CD8-positive, alpha-beta memory T cell (primary cell): ENCODE data around the gene RTN4R. TPM values are rescaled to one million over a fixed set of nuclear protein-coding genes. Genes with fewer than 3 reads are reported as not detected.
A peak's percentile ranks its signal among the peaks of the same experiment; 100 is the strongest.

Source experiments
- CTCF ChIA-PET: fragments of 350-600 bp; sonication (Branson Sonifier 250); formaldehyde crosslinking; loops from one replicate; lab custom pipeline; 2021; ENCODE audit warnings: antibody characterized with exemption; lab: Charles Lee
- POLR2A ChIA-PET: fragments of 350-600 bp; sonication (Branson Sonifier 250); formaldehyde crosslinking; loops from one replicate; lab custom pipeline; 2021; ENCODE audit warnings: antibody characterized with exemption; lab: Charles Lee
- DNase-seq, 5 donors: peaks; one replicate each; pipeline versions ENCODE4 v3.0.0 to v3.0.0-alpha.2; 2020 to 2022; ENCODE audit warnings: mixed read lengths in 1 of 5
- H3K27ac ChIP-seq: one replicate; pipeline ENCODE4 v1.7.0; 2013; ENCODE audit warnings: low read depth, mild to moderate bottlenecking, low read length, moderate library complexity
- H3K27me3 ChIP-seq: 2 replicates; pipeline ENCODE4 v1.7.0; 2013; ENCODE audit warnings: low read length, mild to moderate bottlenecking; ENCODE audit not compliant: insufficient read depth, poor library complexity, severe bottlenecking
- H3K36me3 ChIP-seq: 2 replicates; pipeline ENCODE4 v1.7.0; 2013; ENCODE audit warnings: mild to moderate bottlenecking, low read length, moderate library complexity; ENCODE audit not compliant: insufficient read depth
- H3K4me1 ChIP-seq: 2 replicates; pipeline ENCODE4 v1.7.0; 2013; ENCODE audit warnings: mild to moderate bottlenecking, low read length, moderate library complexity; ENCODE audit not compliant: insufficient read depth
- H3K4me3 ChIP-seq: 2 replicates; pipeline ENCODE4 v1.7.0; 2013; ENCODE audit warnings: mild to moderate bottlenecking, low read length
- H3K9me3 ChIP-seq: 2 replicates; pipeline ENCODE4 v1.7.0; 2013; ENCODE audit warnings: mild to moderate bottlenecking, low read length
- H3K27ac Mint-ChIP-seq, 8 donors: one replicate each; pipeline ENCODE4 v1.8.0; 2020 to 2021; ENCODE audit warnings: mixed read lengths in 8 of 8, mild to moderate bottlenecking in 6 of 8, inconsistent platforms in 3 of 8, moderate library complexity in 3 of 8
- H3K27me3 Mint-ChIP-seq, 2 donors: one replicate each; pipeline ENCODE4 v1.8.0; 2020 to 2021; ENCODE audit warnings: mixed read lengths in 2 of 2, mild to moderate bottlenecking in 1 of 2, moderate library complexity in 1 of 2
- H3K36me3 Mint-ChIP-seq, 3 donors: one replicate each; pipeline ENCODE4 v1.8.0; 2020 to 2021; ENCODE audit warnings: mixed read lengths in 3 of 3, inconsistent platforms in 1 of 3, mild to moderate bottlenecking in 1 of 3
- H3K4me1 Mint-ChIP-seq, 3 donors: one replicate each; pipeline ENCODE4 v1.8.0; 2020 to 2021; ENCODE audit warnings: mixed read lengths in 3 of 3, inconsistent platforms in 1 of 3, mild to moderate bottlenecking in 1 of 3
- H3K4me3 Mint-ChIP-seq, 7 donors: one replicate each; pipeline ENCODE4 v1.8.0; 2020 to 2021; ENCODE audit warnings: mixed read lengths in 7 of 7, mild to moderate bottlenecking in 6 of 7, moderate library complexity in 4 of 7, inconsistent platforms in 2 of 7
- H3K9me3 Mint-ChIP-seq, 5 donors: one replicate each; pipeline ENCODE4 v1.8.0; 2020 to 2022; ENCODE audit warnings: mixed read lengths in 5 of 5, mild to moderate bottlenecking in 3 of 5, moderate library complexity in 2 of 5, inconsistent platforms in 1 of 5
- polyA plus RNA-seq: library from polyadenylated mRNA; unstranded; fragments of 300-500 nt; fragmentation: Illumina TruSeq; gene quantifications from one replicate; pipeline ENCODE4 v1.2.3, GENCODE V29; 2021
- total RNA-seq, 2 experiments: library from RNA; stranded (reverse); gene quantifications; one replicate each; pipeline ENCODE4 v1.2.3, GENCODE V29; 2021

Gene RTN4R
- total and polyA plus RNA-seq, 3 experiments from 2014 or later, result 1.8 to 6.0 (median 2.7) TPM

GRCh38 chr22:20238901-20239675 lies 29.0 kb downstream of the RTN4R start:
- Mint-ChIP-seq H3K36me3 (no peaks in the 10 kb centered on the region), H3K27ac (peak overlapping the region; percentile 78 to 90 (median 84)), H3K9me3 (no peaks in the 10 kb centered on the region), H3K27me3 (no peaks in the 10 kb centered on the region), H3K4me3 (peak overlapping the region in 6 of 7 donors; percentile 29 to 70 (median 54)), H3K4me1 (peaks cover 18 to 70% (median 28%) of the 10 kb centered on the region in 3 donors)
- ChIA-PET CTCF (interaction anchor here (0.9 to 1.9 kb wide), 12 partner anchors 7 to 217 kb away, joined by 3 to 10 read pairs (median 4); no protein-coding TSS in a partner anchor), POLR2A (no interaction called here)
- DNase-seq, result peak in 2 of 5 donors; percentile 13 to 60
- Histone ChIP-seq H3K4me1 (peaks cover 78% of the 10 kb centered on the region), H3K4me3 (no peak overlapping the region), H3K27me3 (peaks cover 4% of the 10 kb centered on the region), H3K36me3 (no peaks in the 10 kb centered on the region), H3K27ac (no peak overlapping the region), H3K9me3 (no peaks in the 10 kb centered on the region)

- Mint-ChIP-seq H3K9me3 (no peaks in the 10 kb centered on the region), H3K27me3 (no peaks in the 10 kb centered on the region), H3K27ac (peak overlapping the region; percentile 77 to 90 (median 84)), H3K36me3 (no peaks in the 10 kb centered on the region), H3K4me3 (peak overlapping the region in 6 of 7 donors; percentile 29 to 70 (median 52)), H3K4me1 (peaks cover 12 to 64% (median 23%) of the 10 kb centered on the region in 3 donors)
- H3K9me3 ChIP-seq, result no peaks in the 10 kb centered on the region
- H3K27me3 ChIP-seq, result peaks cover 4% of the 10 kb centered on the region
- DNase-seq, result peak; percentile 23 to 75 (median 56)
- POLR2A ChIA-PET, result no interaction called here
- CTCF ChIA-PET, result interaction anchor here (0.8 to 1.9 kb wide), 15 partner anchors 8 to 218 kb away, joined by 3 to 10 read pairs (median 4); no protein-coding TSS in a partner anchor
- peak overlapping the region; percentile 8 for H3K4me3 ChIP-seq
- peaks cover 72% of the 10 kb centered on the region for H3K4me1 ChIP-seq
- H3K36me3 ChIP-seq, result no peaks in the 10 kb centered on the region
- H3K27ac ChIP-seq, result no peak overlapping the region
Observed at GRCh38 chr22:20238536-20238900, 29.6 kb downstream of the RTN4R start.

GRCh38 chr22:20237480-20238440 lies 30.4 kb downstream of the RTN4R start:
- H3K27me3 Mint-ChIP-seq, result no peaks in the 10 kb centered on the region
- H3K27ac Mint-ChIP-seq, result peak overlapping the region; percentile 72 to 90 (median 84)
- H3K36me3 Mint-ChIP-seq, result no peaks in the 10 kb centered on the region
- no peak overlapping the region for H3K4me3 ChIP-seq
- H3K27me3 ChIP-seq, result peaks cover 4% of the 10 kb centered on the region
- H3K9me3 Mint-ChIP-seq, result no peaks in the 10 kb centered on the region
- H3K4me3 Mint-ChIP-seq, result peak overlapping the region in 6 of 7 donors; percentile 29 to 70 (median 52)
- no peaks in the 10 kb centered on the region for H3K36me3 ChIP-seq
- peaks cover 65% of the 10 kb centered on the region for H3K4me1 ChIP-seq
- DNase-seq, result peak; percentile 34 to 80 (median 69)
- ChIA-PET POLR2A (no interaction called here), CTCF (interaction anchor here (0.8 to 1.9 kb wide), 12 partner anchors 9 to 219 kb away, joined by 3 to 10 read pairs (median 4); no protein-coding TSS in a partner anchor)
- H3K27ac ChIP-seq, result no peak overlapping the region
- H3K4me1 Mint-ChIP-seq, result peaks cover 9 to 57% (median 16%) of the 10 kb centered on the region in 3 donors
- H3K9me3 ChIP-seq, result no peaks in the 10 kb centered on the region

- DNase-seq, result no peak
- ChIA-PET POLR2A (no interaction called here), CTCF (no interaction called here)
- no peaks in the 10 kb centered on the region for H3K9me3 Mint-ChIP-seq
- H3K27ac Mint-ChIP-seq, result peak overlapping the region in 4 of 8 donors; percentile 31 to 65 (median 50)
- Histone ChIP-seq H3K4me3 (no peak overlapping the region), H3K9me3 (no peaks in the 10 kb centered on the region), H3K4me1 (peaks cover 50% of the 10 kb centered on the region), H3K27me3 (peaks cover 4% of the 10 kb centered on the region), H3K27ac (no peak overlapping the region), H3K36me3 (no peaks in the 10 kb centered on the region)
- H3K36me3 Mint-ChIP-seq, result no peaks in the 10 kb centered on the region
- H3K4me1 Mint-ChIP-seq, result peaks cover 4 to 46% (median 13%) of the 10 kb centered on the region in 3 donors
- H3K4me3 Mint-ChIP-seq, result no peak overlapping the region
- no peaks in the 10 kb centered on the region for H3K27me3 Mint-ChIP-seq
Observed at GRCh38 chr22:20236052-20236717, 31.9 kb downstream of the RTN4R start.

GRCh38 chr22:20235389-20235991 lies 32.6 kb downstream of the RTN4R start:
- Histone ChIP-seq H3K9me3 (no peaks in the 10 kb centered on the region), H3K36me3 (no peaks in the 10 kb centered on the region), H3K4me1 (peaks cover 43% of the 10 kb centered on the region), H3K27me3 (peaks cover 4% of the 10 kb centered on the region), H3K4me3 (no peak overlapping the region), H3K27ac (no peak overlapping the region)
- Mint-ChIP-seq H3K4me3 (no peak overlapping the region), H3K36me3 (no peaks in the 10 kb centered on the region), H3K9me3 (no peaks in the 10 kb centered on the region), H3K4me1 (peaks cover 4 to 39% (median 12%) of the 10 kb centered on the region in 3 donors), H3K27me3 (no peaks in the 10 kb centered on the region), H3K27ac (peak overlapping the region in 3 of 8 donors; percentile 33 to 64 (median 42))
- ChIA-PET CTCF (no interaction called here), POLR2A (no interaction called here)
- DNase-seq, result no peak

GRCh38 chr22:20234760-20235388 lies 33.2 kb downstream of the RTN4R start:
- Mint-ChIP-seq H3K4me3 (no peak overlapping the region), H3K9me3 (no peaks in the 10 kb centered on the region), H3K27me3 (no peaks in the 10 kb centered on the region), H3K27ac (peak overlapping the region in 4 of 8 donors; percentile 42 to 64 (median 54)), H3K36me3 (no peaks in the 10 kb centered on the region), H3K4me1 (peaks cover 4 to 36% (median 12%) of the 10 kb centered on the region in 3 donors)
- no peak overlapping the region for H3K27ac ChIP-seq
- H3K9me3 ChIP-seq, result no peaks in the 10 kb centered on the region
- no peak overlapping the region for H3K4me3 ChIP-seq
- CTCF ChIA-PET, result no interaction called here
- peaks cover 4% of the 10 kb centered on the region for H3K27me3 ChIP-seq
- peaks cover 37% of the 10 kb centered on the region for H3K4me1 ChIP-seq
- H3K36me3 ChIP-seq, result no peaks in the 10 kb centered on the region
- POLR2A ChIA-PET, result no interaction called here
- DNase-seq, result no peak

- peaks cover 4% of the 10 kb centered on the region for H3K27me3 ChIP-seq
- H3K27ac ChIP-seq, result no peak overlapping the region
- H3K9me3 ChIP-seq, result no peaks in the 10 kb centered on the region
- Mint-ChIP-seq H3K36me3 (no peaks in the 10 kb centered on the region), H3K4me1 (peaks cover 4 to 30% (median 10%) of the 10 kb centered on the region in 3 donors), H3K27ac (no peak overlapping the region), H3K9me3 (no peaks in the 10 kb centered on the region), H3K4me3 (no peak overlapping the region), H3K27me3 (no peaks in the 10 kb centered on the region)
- H3K36me3 ChIP-seq, result no peaks in the 10 kb centered on the region
- ChIA-PET CTCF (no interaction called here), POLR2A (no interaction called here)
- peaks cover 32% of the 10 kb centered on the region for H3K4me1 ChIP-seq
- no peak overlapping the region for H3K4me3 ChIP-seq
- no peak for DNase-seq
Observed at GRCh38 chr22:20234314-20234682, 33.8 kb downstream of the RTN4R start.
